ENCODE measurements around the gene SPPL2B.
A peak's percentile ranks its signal among the peaks of the same experiment; 100 is the strongest.
"Not testable (repeated sequence)": the region's sequence is repeated elsewhere in the genome, so short reads cannot be mapped to it uniquely, and the experiment has no call there.

Gene SPPL2B

DNA sequence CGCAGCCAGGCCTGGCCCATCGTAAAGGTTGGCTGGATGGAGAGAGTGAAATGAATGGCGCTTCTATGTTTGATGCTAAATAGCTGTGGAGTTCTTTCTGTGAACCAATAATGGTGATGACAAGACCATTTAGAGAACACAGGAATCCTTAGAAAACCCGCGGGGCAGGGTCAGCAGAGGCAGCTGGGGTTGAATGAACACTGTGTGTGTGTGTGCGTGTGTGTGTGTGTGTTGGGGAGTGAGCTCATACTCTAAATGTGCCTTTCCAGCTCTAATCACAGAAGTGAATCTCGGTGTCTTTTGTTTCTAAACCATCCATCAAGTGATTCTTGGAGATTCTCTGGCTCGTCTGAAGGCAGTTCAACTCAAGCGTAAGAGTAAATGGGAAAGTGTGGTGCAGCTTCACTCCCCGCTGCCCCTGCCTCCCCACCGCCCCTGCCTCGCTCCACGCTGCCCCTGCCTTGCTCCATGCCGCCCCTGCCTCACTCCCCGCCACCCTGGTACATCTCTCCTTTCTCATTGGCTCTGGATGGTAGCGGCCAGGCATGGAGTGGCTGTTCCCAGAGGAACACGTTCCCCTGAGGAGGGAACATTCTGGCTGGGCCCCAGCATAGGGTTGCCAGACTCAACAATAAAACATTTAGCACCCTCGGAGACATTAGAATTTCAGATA is 52.8 kb downstream of the SPPL2B start:
- DNase-seq (ENCODE audit: low spot score): no peak

DNA sequence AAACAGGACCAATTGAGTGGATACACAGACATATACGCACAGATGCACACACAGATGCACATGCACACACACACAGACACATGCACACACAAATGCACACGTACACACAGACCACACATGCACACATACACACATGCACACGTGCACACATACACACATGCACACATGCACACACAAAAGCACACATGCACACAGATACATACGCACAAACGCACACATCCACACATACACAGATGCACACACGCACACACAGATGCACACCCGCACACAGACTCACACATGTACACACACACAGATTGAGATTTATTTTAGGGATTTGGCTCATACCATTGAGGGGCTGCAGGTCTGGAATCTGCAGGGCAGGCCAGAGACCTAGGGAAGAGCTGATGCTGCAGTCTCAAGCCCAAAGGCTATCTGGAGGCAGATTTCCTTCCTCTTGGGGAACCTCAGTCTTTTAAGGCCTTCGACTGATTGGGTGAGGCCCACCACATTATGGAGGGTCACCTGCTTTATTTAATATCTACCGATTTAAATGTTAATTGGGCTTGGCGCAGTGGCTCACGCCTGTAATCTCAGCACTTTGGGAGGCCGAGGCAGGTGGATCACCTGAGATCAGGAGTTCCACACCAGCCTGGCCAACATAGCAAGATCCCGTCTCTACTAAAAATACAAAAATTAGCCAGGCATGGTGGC is 54.2 kb downstream of the SPPL2B start:
- DNase-seq (ENCODE audit: low spot score): no peak

DNA sequence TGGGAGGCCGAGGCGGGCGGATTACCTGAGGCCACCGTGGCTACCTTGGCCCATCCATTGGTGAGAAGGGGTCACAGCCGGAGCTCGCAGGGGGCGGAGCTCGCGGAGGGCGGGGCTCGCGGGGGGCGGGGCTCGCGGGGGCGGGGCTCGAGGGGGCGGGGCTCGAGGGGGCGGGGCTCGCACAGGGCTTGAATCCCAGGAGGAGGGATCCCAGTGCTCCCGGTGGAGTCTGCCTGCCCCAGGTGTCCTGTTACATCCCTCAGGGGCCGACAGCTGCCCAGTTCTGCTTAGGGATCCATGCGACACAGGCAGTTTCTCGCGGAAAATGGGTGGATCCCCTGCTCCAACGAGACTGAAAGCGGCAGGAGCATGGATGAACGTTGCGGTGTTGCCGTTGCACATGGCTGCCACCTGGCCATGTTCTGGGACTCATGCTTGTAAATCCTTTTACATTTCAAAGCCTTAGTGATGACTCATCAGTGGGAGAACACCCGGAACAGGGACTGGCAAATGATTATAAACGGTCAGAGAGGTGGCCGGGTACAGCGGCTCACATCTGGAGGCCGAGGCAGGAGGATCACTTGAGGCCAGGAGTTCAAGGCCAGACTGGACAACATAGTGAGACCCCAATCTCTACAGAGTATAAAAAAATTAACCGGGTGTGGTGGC is 56.7 kb downstream of the SPPL2B start:
- no peak for DNase-seq (ENCODE audit: low spot score)

DNA sequence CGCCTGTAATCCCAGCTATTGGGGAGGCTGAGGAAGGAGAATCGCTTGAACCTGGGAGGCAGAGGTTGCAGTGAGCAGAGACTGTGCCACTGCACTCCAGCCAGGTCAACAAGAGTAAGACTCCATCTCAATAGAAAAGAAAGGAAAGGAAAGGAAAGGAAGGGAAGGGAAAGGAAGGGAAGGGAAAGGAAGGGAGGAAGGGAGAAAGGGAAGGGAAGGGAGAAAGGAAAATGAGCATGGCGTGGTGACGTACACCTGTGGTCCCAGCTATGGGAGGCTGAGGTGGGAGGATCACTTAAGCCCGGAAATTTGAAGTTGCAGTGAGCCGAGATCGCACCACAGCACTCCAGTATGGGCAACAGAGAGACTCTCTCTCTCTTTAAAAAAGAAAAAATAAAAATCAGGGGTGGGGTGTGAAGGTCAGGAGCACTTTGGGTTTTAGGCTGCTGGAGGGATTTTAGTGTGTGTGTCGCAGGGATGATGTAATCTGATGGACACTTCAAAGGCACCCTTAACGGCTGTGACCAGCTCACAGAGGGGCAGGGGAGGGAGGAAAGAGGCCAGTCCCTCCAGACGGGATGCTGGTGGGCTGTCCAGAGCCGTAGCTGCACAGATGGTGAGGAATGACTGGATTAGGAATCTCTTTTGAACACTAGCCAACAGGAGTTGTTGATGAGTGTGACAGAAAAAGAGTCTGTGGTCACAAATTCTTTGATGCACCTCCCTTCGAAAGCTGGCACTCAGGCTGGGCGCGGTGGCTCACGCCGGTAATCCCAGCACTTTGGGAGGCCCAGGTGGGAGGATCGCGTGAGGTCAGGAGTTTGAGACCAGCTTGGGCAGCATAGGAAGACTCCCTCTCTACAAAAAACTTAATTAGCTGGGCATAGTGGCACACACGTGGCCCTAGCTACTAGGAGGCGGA is 59.1 kb downstream of the SPPL2B start:
- no peak for DNase-seq (ENCODE audit: low spot score)

DNA sequence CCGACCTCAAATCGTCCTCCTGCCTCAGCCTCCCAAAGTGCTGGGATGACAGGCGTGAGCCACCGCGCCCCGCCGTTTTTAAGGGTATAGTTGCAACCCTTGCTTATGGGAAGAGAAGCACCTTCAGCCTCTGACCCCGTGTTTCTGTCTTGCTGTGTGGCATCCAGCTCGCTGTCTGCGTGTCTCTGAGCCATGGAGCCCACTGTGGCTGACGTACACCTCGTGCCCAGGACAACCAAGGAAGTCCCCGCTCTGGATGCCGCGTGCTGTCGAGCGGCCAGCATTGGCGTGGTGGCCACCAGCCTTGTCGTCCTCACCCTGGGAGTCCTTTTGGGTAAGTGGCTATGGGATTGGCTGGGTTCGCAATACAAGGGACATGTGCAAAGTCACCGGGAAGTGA is 61.1 kb downstream of the SPPL2B start:
- DNase-seq (ENCODE audit: low spot score): no peak

DNA sequence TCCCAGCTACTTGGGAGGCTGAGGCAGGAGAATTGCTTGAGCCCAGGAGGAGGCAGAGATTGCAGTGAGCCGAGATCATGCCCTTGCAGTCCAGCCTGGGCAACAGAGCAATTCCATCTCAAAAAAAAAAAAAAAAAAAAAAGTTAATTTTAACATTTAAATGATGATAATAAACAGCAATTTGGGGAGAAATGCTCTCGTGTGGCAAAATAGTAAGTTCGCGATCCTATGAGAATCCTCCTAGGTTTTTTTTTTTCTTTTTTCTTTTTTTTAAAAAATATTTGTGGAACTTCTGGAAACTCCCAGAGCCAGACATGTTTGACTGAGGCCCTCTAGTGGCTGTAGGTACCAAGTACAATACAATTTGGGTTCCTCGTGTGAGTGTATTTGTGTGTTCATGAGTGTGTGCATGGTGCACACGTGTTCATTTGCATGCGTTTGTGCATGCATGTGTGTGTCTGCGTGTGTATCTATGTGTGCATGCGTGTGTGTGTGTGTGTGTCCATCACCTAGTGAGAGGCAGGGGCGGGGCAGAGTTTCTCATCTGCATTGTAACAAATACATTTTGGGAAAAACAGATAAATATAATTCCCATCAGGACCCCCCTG is 62.7 kb downstream of the SPPL2B start:
- peak; percentile 51 for DNase-seq (ENCODE audit: low spot score)

DNA sequence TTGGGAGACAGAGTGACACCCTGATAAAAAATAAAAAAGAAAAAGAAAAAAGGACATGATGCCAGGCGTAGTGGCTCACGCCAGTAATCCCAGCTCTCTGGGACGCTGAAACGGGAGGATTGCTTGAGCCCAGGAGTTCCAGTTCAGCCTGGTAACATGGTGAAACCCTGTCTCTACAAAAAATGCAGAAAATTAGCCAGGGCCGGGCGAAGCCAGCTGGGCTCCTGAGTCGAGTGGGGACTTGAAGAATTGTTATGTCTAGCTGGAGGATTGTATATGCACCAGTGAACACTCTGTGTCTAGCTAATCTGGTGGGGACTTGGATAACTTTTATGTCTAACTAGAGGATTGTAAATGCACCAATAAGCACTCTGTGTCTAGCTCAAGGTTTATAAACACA is 63.9 kb downstream of the SPPL2B start:
- no peak for DNase-seq (ENCODE audit: low spot score)

DNA sequence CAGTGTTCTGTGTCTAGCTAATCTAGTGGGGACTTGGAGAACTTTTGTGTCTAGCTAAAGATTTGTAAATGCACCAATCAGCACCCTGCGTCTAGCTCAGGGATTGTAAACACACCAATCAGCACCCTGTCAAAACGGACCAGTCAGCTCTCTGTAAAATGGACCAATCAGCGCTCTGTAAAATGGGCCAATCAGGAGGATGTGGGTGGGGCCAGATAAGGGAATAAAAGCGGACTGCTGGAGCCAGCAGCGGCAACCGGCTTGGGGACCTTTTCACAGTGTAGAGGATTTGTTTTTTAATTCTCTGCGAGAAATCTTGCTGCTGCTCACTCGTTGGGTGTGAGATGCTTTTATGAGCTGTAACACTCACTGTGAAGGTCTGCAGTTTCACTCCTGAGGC is 64.4 kb downstream of the SPPL2B start:
- not testable (repeated sequence) for DNase-seq (ENCODE audit: low spot score)

DNA sequence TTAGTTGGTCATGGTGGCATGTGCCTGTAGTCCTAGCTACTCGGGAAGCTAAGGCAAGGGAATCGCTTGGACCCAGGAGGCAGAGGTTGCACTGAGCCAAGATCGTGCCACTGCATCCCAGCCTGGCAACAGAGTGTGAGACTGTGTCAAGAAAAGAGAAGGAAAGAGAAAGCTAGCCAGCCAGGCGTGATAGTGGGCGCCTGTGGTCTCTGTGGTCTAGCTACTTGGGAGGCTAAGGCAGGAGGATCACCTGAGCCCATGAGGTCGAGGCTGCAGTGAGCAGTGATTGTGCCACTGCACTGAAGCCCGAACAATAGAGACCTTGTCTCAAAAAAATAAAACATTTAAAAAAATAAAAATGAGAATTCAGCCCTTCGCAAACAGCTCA is 65.6 kb downstream of the SPPL2B start:
- DNase-seq (ENCODE audit: low spot score): no peak

DNA sequence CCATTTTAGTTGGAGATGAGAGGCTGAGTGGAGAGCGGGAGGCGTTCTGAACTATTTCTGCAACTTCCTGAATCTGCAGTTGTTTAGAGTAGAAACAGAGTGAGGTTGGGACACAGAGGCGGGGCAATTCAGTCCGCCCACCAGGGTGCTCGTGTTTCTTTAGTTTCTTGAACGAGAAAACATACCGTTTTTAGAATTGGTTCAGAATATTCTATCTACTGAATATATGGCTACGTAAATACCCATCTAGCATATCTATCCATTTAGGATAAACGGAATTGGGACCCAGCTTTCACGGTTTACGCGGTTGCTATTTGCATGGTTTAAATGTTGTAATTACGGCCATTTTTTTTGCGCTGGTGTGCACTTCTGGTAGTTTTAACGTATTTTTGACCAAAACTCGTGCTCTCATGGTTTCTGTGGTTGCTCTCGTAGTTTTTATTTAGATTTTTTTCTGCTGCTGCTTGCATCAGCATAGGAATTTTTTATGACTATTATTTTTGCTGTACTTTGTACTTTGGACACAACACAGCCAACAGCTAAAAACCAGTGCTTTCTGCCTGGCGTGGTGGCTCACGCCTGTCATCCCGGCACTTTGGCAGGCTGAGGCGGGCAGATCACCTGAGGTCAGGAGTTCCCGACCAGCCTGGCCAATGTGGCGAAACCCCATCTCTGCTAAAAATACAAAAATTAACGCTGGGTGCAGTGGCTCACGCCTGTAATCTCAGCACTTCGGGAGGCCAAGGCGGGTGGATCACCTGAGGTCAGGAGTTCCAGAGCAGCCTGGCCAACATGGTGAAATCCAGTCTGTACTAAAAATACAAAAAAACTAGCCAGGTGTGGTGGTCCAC is 66.2 kb downstream of the SPPL2B start:
- DNase-seq (ENCODE audit: low spot score): no peak

DNA sequence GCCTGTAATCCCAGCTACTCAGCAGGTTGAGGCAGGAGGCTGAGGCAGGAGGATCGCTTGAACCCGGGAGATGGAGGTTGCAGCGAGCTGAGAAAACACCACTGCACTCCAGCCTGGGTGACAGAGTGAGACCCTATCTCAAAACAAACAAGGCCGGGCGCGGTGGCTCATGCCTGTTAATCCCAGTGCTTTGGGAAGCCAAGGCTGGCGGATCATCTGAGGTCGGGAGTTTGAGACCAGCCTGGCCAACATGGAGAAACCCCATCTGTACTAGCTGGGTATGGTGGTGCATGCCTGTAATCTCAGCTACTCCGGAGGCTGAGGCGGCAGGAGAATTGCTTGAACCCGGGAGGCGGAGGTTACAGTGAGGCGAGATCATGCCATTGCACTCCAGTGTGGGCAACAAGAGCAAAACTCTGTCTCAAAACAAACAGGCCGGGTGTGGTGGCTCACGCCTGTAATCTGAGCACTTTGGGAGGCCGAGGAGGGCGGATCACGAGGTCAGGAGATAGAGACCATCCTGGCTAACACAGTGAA is 66.9 kb downstream of the SPPL2B start:
- not testable (repeated sequence) for DNase-seq (ENCODE audit: low spot score)

DNA sequence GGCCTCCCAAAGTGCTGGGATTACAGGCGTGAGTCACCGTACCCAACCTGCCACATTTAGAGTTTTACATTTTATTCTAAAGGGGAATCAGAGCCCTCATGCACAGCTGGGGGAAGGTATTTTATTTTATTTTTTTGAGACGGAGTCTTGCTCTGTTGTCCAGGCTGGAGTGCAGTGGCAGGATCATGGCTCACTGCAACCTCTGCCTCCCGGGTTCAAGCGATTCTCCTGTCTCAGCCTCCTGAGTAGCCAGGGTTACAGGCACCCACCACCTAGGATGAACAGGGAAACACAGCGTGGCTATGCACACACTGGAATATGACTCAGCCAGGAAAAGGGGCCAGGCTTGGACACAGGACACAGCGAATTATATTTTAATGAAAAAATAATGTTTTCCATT is 68.7 kb downstream of the SPPL2B start:
- DNase-seq (ENCODE audit: low spot score): not testable (repeated sequence)

DNA sequence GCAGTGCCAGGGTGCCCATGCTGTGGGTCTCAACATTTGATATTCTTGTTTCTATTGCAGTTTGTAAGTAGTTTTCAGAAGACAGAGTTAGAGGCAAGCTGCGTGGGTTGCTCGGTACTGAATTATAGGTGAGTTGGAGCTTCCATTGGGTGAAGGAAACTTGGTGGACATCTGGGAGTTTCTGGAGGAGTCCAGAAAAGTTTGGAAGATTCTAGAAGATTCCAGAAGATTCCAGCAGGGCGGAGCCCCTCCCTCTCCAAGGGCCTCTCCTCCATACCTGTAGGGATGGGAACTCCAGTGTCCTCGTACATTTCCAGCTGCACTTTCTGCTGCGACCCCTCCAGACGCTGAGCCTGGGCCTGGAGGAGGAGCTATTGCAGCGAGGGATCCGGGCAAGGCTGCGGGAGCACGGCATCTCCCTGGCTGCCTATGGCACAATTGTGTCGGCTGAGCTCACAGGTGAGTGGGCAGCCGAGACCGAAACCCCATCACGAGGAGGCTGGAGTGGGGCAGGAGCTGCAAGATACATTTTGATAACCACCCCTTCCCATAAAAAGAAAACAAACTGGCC is 70.3 kb downstream of the SPPL2B start:
- no peak for DNase-seq (ENCODE audit: low spot score)

DNA sequence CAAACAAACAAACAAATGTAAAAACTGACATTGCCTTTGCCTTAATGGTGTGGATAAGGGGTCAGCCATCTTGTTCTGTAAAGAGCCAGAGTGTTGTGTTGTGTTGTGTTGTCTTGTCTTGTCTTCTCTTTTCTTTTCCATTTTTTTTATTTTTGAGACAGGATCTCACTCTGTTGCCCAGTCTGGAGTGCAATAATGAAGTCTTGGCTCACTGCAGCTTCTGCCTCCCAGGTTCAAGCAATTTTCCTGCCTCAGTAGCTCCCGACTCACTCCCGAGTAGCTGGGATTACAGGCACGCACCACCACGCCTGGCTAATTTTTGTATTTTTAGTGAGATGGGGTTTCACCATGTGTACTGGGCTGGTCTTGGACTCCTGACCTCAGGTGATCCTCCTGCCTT is 71.1 kb downstream of the SPPL2B start:
- no peak for DNase-seq (ENCODE audit: low spot score)

All from kidney capillary endothelial cell (primary cell).